Activated CD4-positive, CD25-positive, alpha-beta regulatory T cell treated with anti-CD3 and anti-CD28 coated beads, Interleukin-2, amount 50 U/mL, for 24 hours (primary cell): ENCODE data around the gene CLASRP.
"Not testable (repeated sequence)": the region's sequence is repeated elsewhere in the genome, so short reads cannot be mapped to it uniquely, and the experiment has no call there.

Source experiments
- ATAC-seq, 2 donors: fragments of 150-1000 bp; cut with Tn5 transposase; one replicate each; pipeline ENCODE4 v1.10.0; 2021; ENCODE audit warnings: mild to moderate bottlenecking in 1 of 2, moderate library complexity in 1 of 2

CLASRP gene, protein sequence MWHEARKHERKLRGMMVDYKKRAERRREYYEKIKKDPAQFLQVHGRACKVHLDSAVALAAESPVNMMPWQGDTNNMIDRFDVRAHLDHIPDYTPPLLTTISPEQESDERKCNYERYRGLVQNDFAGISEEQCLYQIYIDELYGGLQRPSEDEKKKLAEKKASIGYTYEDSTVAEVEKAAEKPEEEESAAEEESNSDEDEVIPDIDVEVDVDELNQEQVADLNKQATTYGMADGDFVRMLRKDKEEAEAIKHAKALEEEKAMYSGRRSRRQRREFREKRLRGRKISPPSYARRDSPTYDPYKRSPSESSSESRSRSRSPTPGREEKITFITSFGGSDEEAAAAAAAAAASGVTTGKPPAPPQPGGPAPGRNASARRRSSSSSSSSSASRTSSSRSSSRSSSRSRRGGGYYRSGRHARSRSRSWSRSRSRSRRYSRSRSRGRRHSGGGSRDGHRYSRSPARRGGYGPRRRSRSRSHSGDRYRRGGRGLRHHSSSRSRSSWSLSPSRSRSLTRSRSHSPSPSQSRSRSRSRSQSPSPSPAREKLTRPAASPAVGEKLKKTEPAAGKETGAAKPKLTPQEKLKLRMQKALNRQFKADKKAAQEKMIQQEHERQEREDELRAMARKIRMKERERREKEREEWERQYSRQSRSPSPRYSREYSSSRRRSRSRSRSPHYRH

DNA sequence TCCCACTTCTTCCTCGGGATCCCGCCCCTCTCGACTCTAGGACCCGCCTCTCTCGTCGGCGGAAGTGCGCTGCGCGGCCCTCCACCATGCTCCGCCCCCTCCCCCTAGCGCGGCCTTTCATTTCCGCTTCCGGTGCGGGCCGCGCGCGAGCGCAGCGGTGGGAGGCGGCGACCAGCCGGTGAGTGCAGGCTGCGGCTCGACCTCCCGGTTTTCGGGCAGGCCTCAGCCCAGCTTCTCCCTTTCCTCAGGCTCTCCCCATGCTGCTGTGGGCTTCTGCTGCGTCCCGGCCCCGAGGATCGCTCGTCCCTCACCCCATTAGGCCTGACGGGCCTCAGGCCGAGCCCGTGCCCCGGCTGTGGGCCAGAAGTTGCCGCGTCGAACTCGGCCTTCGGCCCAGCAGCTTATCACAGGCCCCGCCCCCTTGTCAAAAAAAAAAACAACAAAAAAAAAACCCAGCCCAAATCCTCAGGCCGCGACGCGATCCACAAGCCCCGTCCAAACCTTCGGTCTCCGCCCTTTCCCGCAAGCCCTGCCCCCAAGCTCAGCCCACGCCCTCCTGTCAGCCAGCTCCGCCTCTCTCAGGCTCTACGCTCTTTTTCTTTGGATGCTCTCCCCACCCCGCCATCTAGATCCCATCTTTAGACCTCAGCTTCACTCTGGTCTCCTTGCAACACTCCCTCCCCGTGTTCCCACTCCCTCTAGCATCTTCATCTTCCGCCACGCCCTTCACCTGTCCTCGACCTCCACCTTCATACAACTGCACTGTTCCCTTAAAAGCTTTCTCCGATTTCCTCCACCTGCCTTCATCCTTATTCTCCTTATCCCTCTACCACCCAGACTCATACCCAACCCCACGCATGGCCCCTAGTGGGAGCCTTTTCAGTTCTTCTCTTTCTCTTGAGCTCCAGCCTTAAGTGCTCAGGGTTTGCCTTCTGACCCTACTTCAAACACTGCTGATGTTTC lies at the start of gene CLASRP:
Gene CLASRP, plus strand, starts transcription at position 115 of the 963 bp plus-strand sequence. CDS start 1,168 bp downstream, outside the sequence.
- ATAC-seq, result peak; percentile 97

DNA sequence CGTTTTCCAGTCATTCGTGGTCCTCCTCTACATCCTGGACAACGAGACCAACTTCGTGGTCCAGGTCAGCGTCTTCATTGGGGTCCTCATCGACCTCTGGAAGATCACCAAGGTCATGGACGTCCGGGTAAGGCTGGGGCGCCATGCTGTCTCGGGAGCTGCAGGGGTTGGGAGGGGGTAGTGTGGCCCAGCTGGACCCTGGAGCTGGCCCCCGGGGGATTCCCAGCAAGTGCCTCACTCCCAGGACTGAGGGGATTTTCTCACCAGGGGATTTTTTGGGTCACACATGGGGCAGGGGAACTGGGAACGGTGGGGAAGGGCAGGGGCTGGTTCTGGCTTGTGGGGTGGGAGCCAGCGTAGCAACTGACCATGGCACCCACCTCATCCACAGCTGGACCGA lies 48.4 kb upstream of the CLASRP start:
- ATAC-seq, result no peak

DNA sequence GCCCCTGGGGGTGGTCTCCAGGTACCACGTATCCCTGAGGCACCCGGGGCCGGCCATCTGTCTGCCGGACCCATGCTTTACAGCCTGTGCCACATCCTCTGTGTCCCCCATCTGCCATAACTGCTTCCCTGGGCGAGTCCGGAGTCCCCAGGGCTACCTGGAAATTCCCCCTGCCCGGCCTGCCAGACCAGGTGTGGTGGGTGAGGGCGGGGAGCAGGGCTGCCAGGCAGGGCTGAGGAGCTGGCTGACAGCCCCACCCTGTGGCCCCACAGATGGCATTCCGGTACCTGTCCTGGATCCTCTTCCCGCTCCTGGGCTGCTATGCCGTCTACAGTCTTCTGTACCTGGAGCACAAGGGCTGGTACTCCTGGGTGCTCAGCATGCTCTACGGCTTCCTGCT lies 47.9 kb upstream of the CLASRP start:
- no peak for ATAC-seq

DNA sequence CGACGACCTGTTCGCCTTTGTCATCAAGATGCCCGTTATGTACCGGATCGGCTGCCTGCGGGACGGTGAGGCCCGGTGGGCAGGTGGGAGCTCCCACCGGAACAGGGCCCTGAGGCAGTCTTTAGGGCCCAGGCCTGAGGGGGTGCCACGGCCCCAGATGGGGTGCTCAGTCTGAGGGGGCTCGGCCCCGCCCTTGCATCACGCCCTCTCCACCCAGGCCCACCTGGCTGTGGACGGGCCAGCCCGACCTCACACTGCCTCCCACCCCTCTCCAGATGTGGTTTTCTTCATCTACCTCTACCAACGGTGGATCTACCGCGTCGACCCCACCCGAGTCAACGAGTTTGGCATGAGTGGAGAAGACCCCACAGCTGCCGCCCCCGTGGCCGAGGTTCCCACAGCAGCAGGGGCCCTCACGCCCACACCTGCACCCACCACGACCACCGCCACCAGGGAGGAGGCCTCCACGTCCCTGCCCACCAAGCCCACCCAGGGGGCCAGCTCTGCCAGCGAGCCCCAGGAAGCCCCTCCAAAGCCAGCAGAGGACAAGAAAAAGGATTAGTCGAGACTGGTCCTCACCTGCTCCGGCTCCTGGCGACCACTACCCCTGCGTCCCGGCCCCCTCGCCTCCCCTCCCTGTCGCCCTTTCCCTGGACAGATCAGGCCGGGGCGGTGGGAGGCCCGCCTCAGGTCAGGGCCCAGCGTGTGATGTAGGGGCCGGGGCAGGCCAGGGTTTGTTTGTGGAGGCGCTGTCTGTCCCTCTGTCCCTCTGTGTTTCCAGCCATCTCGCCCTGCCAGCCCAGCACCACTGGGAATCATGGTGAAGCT lies 46.3 kb upstream of the CLASRP start:
- no peak for ATAC-seq

DNA sequence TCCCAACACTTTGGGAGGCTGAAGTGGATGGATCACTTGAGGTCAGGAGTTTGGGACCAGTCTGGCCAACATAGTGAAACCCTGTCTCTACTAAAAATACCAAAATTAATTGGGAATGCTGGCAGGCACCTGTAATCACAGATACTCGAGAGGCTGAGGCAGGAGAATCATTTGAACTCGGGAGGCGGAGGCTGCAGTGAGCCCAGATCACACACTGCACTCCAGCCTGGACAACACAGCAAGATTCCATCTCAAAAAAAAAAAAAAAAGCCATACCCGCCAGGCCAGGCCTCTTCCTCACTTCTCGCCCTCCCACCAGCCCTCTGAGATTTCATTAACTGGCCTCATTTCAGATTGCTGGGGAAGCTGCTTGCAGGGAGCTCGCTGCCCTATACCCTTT lies 45.3 kb upstream of the CLASRP start:
- ATAC-seq, result no peak

DNA sequence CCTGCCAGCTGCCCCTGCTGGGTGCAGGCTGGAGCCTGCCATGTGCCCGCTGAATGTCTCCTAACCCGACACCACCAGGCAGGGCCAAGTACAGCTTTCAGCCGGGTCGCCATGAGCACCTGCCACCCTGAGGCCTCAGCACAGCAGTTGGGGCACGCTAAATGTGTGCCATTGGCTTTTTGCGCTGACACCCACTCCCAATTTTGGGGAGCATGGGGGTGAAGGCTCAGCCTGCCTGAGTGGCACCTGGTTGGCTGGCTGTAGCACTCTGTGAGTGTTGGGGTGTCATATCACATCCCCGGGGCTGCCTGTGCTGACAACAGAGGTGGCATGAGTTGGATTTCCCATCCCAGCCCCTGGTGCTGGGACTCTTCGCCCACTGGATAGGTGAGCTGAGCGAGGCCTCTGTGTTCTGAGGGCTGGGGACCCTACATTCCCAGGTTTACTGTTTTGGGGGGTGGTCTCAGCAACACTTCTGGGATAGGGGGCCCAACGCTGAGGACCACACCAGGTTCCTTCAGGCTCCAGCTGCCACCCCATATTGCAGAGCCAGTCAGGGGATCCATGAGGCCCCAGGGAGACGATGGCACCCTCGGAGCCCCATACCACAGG lies 44.8 kb upstream of the CLASRP start:
- ATAC-seq, result no peak

DNA sequence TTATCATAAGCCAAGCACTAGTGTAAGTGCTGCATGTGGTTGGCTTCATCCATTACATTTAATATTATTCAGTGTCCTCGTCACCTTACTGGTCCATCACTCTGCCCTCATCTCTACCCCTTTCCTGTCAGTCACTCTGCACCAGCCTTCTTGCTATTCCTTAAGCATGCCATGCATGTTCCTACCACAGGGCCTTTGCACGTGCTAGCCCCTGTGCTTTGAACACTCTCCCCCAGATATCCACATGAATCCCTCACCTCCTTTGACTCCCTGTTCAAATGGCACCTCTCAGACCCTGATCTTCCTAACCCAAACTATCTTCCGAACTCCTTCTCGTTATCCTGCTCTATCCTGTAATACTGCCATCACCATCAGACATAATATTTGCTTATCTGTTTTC lies 40.8 kb upstream of the CLASRP start:
- ATAC-seq, result no peak

DNA sequence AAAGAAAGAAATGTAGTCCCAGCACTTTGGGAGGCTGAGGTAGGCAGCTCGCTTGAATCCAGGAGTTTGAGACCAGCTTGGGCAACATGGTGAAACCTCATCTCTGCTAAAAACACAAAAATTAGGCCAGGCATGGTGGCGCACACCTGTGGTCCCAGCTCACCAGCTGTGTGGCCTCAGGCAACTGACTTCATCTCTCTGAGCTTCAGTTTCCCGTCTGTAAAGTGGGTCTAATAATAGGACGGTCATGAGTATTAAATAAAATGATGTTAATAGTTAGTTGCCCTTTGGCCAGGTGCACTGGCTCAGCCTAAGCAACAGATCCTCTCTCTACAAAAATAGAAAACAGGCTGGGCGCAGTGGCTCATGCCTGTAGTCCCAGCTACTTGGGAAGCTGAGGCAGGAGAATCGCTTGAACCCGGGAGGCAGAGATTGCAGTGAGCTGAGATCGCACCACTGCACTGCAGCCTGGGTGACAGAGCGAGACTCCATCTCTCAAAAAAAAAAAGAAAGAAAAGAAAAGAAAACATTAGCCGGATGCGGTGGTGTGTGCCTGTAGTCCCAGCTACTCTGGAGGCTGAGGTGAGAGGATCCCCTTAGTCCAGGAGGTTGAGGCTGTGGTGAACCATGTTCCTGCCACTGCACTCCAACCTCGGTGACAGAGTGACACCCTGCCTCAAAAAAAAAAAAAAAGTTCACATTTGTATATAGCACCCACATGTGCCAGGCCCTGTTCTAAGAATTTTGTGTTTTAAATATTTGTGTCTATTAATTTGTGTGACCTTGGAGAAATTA lies 39.5 kb upstream of the CLASRP start:
- ATAC-seq, result not testable (repeated sequence)

DNA sequence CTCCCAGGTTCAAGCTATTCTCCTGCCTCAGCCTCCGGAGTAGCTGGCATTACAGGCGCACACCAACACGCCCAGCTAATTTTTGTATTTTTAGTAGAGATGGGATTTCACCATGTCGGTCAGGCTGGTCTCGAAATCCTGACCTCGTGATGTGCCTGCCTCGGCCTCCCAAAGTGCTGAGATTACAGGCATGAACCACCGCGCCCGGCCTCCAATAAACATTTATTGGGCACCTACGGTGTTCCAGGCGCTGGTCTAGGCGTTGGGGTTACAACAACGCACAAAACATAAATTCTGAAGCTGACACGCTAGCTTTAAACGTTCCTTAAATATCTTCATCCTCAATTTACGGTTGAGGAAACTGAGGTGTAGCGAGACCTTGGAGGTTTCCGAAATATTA lies 38.2 kb upstream of the CLASRP start:
- not testable (repeated sequence) for ATAC-seq

DNA sequence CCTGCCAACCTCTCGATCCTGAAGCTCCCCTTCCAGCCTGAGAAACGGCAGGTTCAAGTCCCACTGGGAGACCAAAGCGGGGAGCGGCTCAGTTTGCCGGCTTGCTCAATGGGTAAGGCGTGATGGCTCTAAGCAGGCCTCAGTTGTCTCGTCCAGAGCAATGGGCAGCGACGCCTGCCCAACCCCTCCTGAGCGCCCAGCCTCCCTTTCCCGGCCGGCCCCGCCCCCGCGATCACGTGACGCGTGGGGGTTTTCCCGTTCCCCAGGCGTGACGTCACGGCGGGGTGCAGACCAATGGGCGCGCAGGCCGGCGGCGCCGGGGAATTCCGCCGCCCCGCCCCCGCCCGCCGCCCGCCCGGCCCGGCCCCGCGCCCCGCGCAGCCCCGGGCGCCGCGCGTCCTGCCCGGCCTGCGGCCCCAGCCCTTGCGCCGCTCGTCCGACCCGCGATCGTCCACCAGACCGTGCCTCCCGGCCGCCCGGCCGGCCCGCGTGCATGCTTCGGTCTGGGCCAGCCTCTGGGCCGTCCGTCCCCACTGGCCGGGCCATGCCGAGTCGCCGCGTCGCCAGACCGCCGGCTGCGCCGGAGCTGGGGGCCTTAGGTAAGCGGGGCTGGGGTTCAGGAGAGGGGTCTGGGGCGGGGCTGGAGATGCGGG lies 37.6 kb upstream of the CLASRP start, which contains the start of gene RELB:
Gene RELB, plus strand, starts transcription at position 378 of the 653 bp plus-strand sequence. Its CDS starts 116 bp downstream, at position 494.
- peak; percentile 71 to 73 for ATAC-seq

DNA sequence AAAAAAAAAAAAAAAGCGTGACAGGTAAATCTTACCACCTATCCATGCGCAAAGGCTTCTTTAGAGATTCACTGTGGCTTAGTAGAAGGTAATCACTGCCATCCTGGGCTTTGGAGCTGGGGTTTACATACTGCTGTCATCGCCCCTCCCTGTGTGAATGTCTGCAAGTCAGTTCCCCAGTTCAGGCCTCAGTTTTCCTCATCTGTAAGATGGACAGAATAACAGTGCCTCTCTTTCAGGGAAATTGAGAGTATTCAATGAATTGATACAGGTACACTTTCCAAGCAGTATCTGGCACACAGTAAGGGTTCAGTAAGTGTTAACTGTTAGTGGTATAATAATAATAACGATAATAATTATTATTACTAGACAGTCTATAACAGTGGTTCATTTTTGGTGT lies 35.4 kb upstream of the CLASRP start:
- ATAC-seq, result no peak

DNA sequence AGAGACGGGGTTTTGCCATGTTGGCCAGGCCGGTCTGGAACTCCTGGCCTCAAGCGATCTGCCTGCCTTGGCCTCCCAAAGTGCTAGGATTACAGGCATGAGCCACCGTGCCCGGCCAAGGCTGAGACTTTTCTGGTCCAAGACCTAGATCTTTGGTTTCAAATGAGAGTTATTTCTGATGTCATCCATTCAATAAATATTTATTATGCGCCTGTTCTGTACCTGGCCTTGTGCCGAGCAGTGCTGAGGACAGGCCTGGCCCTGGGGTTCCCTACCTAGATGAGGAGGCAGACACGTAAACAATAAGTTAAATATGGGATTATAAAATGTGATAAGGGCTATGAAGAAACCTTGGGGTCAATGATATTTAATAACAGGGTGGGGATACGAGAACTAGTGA lies 33.1 kb upstream of the CLASRP start:
- ATAC-seq, result no peak

DNA sequence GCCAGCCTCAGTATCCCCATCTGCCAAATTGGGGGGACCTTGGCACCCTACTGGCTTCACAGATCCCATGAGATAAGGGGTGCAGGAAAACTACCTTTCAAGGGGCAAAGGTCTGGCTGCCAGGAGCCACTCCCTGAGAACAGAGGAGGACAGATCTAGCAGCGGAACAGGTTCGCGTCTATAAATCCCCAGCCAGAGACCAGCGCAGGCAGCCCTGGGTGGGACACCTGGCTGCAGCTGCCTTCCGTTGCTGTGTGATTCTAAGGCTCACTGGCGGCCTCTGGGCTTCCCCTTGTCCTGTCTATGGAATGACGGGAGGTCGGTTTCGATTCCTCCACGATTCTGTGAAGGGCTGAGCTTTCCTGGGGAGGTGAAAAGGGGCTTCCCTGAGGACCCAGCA lies 30.3 kb upstream of the CLASRP start:
- no peak for ATAC-seq

DNA sequence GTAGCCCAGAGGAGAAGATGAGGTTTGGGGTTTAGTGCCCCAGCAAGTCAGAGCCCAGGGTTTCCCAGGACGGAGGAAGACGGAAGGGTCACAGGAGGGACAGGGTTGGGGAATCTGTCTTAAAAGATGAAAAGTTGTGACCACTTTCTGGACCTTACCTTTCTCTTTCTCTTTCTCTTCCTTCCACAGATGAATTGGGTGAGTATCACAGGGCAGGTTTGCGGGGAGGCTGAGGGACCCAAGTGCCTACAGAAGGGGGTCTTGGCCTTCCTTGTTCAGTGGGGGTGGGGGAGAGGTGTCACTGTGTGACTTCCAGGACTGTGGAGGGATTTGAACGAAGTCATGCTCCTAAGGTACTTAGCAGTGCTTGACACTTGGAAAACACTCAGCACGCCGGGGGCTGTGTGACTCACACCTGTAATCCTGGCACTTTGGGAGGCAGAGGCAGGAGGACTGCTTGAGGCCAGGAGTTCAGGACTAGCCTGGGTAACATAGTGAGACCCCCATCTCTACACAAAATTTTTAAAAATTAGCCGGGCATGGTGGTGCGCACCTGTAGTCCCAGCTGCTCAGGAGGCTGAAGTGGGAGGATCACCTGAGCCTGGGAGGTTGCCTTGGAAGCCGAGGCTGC lies 29.1 kb upstream of the CLASRP start:
- no peak for ATAC-seq

DNA sequence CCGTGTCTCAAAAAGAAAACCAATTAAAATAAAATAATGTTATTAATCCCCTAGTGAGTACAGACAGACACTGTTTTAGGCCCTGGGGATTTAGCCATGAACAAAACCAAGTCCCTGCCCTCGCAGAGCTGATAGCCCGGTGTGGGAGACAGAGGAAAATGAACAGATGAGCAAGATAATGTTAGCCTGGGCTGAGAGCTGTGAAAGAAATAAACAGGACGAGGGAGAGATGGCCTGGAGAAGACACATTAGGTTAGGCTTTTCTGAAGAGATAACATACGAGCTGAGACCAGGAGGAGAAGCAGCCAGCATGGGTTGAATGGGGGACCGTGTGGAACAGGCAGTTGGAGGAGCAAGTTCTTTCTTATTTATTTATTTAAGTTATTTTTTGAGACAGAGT lies 28.5 kb upstream of the CLASRP start:
- ATAC-seq, result no peak

DNA sequence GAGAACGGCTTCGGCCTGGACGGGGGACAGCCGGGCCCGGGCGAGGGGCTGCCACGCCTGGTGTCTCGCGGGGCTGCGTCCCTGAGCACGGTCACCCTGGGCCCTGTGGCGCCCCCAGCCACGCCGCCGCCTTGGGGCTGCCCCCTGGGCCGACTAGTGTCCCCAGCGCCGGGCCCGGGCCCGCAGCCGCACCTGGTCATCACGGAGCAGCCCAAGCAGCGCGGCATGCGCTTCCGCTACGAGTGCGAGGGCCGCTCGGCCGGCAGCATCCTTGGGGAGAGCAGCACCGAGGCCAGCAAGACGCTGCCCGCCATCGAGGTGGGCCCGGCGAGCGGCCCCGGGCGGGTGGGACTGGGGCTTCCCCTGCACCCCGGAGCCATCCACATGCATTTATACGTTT lies 26.9 kb upstream of the CLASRP start:
- no peak for ATAC-seq

DNA sequence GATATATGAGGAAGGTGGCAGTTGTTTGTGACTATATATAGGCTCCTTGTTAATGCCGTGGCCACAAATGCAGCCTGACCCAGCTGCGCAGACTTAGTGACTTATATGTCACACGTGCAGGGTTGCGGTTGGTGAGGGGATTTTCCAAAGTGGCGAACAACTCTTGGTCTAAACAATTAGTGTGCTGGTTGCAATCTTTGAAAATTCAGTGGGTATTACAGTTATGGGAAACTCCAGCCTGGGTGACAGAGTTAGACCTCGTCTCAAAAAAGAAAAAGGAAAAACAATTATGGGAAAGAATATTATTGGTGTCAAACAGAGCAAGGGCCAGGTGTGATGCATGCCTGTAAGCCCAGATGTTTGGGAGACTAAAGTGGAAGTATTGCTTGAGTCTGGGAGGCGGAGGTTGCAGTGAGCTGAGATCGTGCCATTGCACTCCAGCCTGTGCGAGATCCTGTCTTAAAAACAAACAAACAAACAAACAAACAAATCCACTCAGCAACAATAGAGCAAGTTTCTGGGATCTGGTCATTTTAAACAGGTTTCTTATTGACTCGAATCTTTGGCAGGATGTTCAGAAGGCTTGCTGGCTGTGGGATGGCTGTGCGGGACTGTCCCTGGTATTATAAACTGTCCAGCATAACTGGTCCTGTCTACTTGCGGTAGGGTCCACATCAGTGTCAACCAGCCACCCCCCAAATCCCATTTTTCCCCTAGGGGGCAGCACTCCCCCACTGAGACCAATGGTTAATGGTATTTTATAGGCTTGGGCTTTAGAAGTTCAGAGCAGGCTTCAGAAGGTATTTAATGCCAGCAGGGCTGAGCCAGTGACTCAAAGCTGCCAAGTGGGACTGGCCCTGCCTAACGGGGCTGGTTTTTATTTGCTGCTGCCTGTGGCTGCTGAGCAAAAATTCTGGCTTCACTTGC lies 22.2 kb upstream of the CLASRP start:
- ATAC-seq, result peak; percentile 90 to 94

DNA sequence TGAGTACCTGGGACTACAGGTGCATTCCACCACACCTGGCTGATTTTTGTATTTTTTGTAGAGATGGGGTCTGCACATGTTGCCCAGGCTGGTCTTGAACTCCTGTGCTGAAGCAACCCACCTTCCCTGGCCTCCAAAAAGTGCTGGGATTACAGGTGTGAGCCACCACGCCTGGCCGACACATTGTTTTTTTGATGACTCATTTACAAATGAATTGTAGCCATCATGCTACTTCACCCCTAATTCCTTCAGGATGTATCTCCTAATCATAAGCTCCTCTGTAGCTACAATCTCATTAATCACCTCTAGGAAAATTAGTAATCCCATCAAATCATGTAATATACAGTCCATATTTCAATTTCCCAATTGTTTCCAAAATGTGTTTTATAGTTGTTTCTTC lies 19.7 kb upstream of the CLASRP start:
- ATAC-seq, result no peak

DNA sequence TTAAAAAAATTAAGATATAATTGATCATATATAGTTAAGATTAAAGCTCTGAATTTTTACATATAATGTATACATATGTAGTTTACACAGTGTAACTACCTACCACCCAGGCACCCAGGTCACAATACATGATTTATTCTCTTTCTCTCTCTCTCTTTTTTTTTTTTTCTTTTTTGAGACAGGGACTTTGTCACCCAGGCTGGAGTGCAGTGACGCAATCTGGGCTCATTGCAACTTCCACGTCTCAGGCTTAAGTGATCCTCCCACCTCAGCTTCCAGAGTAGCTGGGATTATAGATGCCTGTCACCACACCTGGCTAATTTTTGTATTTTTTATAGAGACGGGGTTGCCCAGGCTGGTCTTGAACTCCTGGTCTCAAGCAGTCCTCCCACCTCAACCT lies 18.8 kb upstream of the CLASRP start:
- ATAC-seq, result no peak
